ENCODE measurements around the gene TIMM50.

TIMM50 gene

DNA sequence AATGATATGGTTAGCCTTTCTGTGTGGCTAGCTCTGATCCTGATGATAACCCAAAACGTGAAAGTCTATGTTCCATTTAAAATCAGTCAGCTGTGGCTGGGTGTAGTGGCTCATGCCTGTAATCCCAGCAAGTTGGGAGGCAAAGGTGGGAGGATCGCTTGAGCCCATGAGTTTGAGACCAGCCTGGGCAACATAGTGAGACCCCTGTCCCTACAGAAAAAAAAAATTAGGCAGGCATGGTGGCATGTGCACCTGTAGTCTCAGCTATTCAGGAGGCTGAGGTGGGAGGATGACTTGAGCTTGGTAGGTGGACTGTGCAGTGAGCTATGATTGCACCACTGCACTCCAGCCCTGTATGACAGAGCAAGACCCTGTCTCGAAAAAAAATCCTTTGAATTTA, 53.2 kb downstream of the TIMM50 start:
- no peak for DNase-seq

DNA sequence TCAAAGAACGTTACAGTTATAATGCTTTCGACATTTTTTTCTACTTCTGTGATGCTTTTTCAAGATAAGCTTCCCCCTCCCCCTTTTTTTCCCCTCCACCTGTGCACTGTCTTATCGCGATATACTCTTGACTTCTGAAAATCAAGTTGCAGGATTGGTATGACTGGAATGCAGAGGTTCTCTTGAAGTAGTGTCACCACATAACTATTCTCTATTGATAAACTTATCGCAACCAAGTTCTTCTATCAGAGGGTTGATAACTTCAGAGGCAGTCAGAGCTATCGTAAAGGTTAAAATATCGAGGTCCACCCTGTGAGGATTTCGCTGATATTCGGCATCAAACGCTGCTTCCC, 58.5 kb downstream of the TIMM50 start:
- no peak for DNase-seq

DNA sequence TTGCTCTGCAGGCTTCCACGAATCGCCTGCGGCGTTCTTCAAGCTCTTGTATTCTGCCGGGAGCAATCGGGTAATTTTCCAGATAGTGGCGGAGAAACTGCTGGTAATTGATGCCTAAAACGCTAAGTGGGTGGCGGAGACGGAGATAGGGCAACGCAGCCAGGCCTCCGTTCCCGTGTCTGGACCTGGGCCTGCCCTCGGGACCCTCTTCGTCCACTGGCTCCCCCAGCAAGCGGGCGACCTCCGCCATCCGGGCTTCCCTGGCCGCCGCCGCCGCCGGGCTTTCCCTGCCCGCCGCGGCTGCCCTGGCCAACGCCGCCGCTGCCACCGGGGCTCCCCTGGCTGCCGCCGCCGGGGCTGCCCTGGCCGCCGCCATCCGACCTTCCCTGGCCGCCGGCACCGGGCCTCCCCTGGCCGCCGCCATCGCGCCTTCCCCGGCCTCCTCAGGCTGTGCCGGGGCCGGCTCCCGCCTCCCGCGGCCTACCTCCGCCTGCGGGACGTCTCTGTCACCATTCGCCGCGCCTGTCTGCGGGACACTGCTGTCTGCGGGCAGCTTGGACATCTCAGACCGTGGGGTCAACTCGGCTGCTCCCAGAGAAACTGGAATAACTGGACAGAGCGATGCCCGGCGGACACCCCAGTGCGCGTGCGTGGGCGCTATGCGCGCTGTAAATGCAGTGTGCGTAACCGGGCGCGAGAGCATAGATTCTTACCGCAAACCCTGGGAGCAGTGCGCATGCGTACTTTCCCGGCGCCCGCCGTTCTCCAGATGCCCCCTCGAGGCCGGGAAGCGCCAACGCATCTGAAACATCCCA, 59.1 kb downstream of the TIMM50 start, which contains the start of gene EID2:
EID2 (minus strand) TSS at position 644 of the 815 bp plus-strand sequence; CDS start at position 562, 82 bp downstream.
- peak; percentile 92 for DNase-seq

GRCh38 chr19:39540333-39540673, 59.7 kb downstream of the TIMM50 start:
- no peak for DNase-seq
